A172 (cell line): ENCODE data around the gene CRKL. TPM values are rescaled to one million over a fixed set of nuclear protein-coding genes. Genes with fewer than 3 reads are reported as not detected.

ENCODE experiments used
- DNase-seq: peaks from one replicate; pipeline ENCODE4 v3.0.0-alpha.2; 2015; ENCODE audit warnings: low spot score
- total RNA-seq: library from RNA; depleted of rRNA; stranded (reverse); fragments of >200 nt; shearing (Covaris generic); gene quantifications from 2 replicates; pipeline ENCODE4 v1.2.3, GENCODE V29; 2014; rRNA removed

The CRKL gene
- total RNA-seq, 1 experiment from 2014 or later, result 33.8 TPM

- no peak for DNase-seq
Measured at GRCh38 chr22:20996598-20997535, 79.7 kb downstream of the CRKL start.

- DNase-seq, result no peak
Measured at GRCh38 chr22:20997536-20998257, 80.5 kb downstream of the CRKL start.

GRCh38 chr22:20998411-20999336 is 81.5 kb downstream of the CRKL start:
- DNase-seq, result no peak

GRCh38 chr22:20999350-21000206 is 82.4 kb downstream of the CRKL start:
- DNase-seq, result no peak

- no peak for DNase-seq
Measured at GRCh38 chr22:21000207-21000986, 83.2 kb downstream of the CRKL start.

- DNase-seq, result no peak
Measured at GRCh38 chr22:21000987-21001600, 83.9 kb downstream of the CRKL start.

- DNase-seq, result peak; percentile 84
Measured at GRCh38 chr22:21001601-21002325, 84.6 kb downstream of the CRKL start, which contains the start of gene THAP7. Gene THAP7, minus strand, starts transcription at chr22:21002118. Its CDS starts 207 bp downstream, at chr22:21001911.

Other genes with a start within 250 kb of the CRKL start
- not detected in 2 replicates for gene SERPIND1, start 143.3 kb upstream of the CRKL start, total RNA-seq
- 25.7 and 31.8 TPM in 2 replicates for gene PI4KA, start 58.6 kb upstream of the CRKL start, total RNA-seq
- gene SNAP29, start 58.4 kb upstream of the CRKL start, total RNA-seq, result 10.6 and 15.0 TPM in 2 replicates
- gene AIFM3, start 49.8 kb downstream of the CRKL start, total RNA-seq, result 1.4 TPM in 1 of 2 replicates, not detected in the other
- 18.9 and 21.9 TPM in 2 replicates for gene LZTR1, start 64.9 kb downstream of the CRKL start, total RNA-seq
- gene THAP7, start 84.7 kb downstream of the CRKL start, total RNA-seq, result 46.9 and 49.0 TPM in 2 replicates
- gene P2RX6, start 97.8 kb downstream of the CRKL start, total RNA-seq, result 2.8 and 3.5 TPM in 2 replicates
- gene SLC7A4, start 115.2 kb downstream of the CRKL start, total RNA-seq, result not detected in 2 replicates
- 0.77 TPM in 1 of 2 replicates, not detected in the other for gene LRRC74B, start 128.5 kb downstream of the CRKL start, total RNA-seq